CD4-positive, alpha-beta T cell treated with Interleukin-2 at 100 ng/mL for 4 hours (primary cell): ENCODE results near the gene CEP57L1.
"Not testable (repeated sequence)": the region's sequence is repeated elsewhere in the genome, so short reads cannot be mapped to it uniquely, and the experiment has no call there.

Experiments used
- DNase-seq: peaks from one replicate; pipeline ENCODE4 v3.0.0-alpha.2; 2020; ENCODE audit warnings: low spot score

Gene CEP57L1

DNA sequence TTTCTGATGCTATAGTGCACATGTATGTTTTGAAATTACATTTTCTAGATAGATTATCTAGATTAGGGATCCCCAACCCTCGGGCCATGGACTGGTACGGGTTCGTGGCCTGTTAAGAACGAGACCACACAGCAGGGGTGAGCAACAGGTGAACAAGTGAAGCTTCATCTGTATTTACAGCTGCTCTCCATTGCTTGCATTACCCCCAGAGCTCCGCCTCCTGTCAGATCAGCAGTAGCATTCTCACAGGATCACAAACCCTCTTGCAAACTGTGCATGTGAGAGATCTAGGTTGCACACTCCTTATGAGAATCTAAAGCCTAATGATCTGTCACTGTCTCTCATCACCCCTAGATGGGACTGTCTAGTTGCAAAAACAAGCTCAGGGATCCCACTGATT is 10.4 kb downstream of the CEP57L1 start:
- no peak for DNase-seq

- DNase-seq = not testable (repeated sequence)
Observed at GRCh38 chr6:109109663-109110062, 14.4 kb downstream of the CEP57L1 start.

GRCh38 chr6:109112663-109113062 is 17.4 kb downstream of the CEP57L1 start:
- not testable (repeated sequence) for DNase-seq

DNA sequence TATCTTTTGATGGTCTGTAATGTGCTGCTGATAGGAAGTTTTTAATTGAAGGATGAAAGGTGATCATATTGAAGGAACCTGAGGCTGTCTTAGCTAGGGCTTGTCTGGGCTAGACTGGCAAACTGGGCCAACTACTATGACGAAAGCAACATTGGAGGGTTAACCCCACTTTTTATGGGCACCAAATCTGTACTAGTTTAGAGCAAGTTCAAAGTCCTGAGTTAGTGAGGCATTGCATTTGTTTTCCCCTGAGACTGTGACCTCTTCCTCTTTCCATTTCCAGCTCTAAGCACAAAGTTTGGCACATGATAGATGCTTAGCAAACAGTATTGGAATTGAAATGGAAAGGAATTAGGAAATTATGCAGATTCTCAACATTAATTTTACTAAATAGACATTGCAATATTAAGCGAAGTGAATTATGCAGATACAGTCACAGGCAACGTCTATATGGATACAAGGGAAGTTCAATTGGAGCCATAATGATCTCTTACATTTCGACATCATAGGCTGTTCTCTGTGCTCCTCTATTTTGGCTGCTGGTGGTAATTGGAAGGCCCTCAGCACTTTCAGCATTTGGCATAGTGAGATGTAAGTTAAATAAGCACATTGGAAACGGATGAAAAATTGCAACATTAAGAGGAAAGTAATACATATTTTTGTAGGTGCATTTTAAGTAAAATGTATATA is 22.2 kb downstream of the CEP57L1 start:
- DNase-seq = no peak

GRCh38 chr6:109118337-109118736 is 23.0 kb downstream of the CEP57L1 start:
- DNase-seq = no peak

DNA sequence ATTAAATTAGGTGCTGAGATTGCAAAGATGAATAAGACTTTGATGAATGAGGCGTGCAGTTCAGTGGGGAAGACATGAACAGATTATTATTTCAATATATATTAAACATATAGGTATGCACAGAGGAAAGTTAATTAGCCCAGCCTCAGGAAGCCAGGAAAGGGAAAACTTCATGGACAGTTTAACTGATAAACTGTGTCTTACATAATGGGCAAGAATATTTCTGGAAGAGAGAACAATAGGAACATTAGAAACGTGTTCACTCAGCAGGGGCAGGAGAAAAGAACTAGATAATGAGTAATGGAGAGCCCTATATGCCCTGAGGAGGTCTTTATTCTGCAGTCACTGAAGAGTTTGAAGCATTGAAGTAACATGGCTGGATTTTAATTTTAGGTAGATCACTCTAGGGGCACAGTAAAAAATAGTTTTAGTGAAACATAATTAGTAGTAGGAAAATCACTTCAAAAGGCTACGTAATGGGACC is 23.6 kb downstream of the CEP57L1 start:
- no peak for DNase-seq

DNA sequence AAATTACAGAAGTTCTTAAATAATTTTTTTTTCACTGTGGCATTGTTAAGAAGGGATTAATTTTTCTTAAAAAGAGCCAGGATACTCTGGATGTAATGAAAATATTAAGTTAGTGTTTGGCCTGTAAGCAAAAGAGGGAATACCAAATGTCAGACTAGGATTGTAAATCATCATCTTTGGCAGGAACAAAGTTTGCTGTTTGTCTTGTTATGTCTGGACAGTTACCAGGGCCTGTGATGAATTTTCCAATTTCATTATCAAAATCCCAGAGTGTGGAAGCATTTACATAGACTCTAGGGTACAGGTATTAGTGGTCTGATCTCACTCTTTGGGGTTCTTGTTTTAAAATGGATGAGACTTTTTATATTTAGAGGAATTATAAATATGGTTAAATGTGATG is 26.1 kb downstream of the CEP57L1 start:
- no peak for DNase-seq

DNA sequence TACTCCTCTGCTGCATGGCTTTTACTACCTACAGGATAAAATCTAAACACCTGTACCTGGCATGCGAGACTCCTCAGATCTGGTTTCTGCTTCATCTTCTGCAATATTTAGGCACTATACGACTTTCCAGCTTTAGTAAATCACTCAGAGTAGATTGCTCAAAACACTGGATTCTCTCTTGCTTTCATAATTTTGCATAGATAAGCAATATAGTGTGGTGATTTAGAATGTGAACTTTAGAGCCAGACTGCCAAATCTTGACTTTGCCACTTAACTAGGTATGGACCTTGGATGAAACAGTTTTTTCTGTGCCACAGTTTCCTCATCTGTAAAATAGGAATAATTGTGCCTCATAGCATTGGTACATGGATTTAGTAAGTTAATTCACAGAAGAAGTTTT is 28.9 kb downstream of the CEP57L1 start:
- no peak for DNase-seq

DNA sequence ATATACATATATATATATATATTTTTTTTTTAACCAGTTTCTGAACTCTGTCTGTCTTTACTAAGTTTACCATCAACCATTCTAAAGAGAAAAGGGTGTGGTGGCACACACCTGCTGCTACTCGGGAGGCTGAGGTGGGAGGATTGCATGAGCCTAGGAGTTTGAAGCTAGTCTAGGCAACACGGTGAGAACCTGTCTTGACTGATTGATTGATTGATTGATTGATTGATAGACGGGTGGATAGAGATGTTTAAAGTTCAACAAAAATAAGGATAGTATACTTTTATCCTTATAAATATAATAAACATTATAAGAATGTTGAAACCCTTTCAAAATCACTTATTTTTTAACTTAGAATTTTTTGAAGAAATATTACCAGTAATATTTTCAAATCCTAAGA is 30.2 kb downstream of the CEP57L1 start:
- no peak for DNase-seq

DNA sequence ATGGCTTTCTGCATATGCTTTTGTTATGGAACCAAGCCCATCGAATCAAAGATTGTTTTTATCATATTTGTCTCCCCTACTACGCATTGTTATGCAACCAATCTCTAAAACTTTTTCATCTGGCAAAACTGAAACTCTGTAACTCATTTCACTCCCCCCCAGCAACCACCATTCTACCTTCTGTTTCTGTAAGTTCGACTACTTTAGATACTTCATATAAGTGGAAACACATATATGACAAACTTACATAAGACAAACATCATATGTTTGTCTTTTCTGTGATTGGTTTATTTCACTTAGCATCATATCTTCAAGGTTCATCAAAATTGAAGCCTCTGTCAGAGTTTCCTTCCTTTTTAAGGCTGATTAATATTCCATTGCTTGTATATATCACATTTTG is 34.8 kb downstream of the CEP57L1 start:
- no peak for DNase-seq

DNA sequence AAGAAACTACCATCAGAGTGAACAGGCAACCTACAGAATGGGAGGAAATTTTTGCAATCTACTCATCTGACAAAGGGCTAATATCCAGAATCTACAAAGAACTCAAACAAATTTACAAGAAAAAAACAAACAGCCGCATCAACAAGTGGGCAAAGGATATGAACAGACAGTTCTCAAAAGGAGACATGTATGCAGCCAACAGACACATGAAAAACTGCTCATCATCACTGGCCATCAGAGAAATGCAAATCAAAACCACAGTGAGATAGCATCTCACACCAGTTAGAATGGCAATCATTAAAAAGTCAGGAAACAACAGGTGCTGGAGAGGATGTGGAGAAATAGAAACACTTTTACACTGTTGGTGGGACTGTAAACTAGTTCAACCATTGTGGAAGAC is 40.3 kb downstream of the CEP57L1 start:
- DNase-seq = not testable (repeated sequence)

- DNase-seq = not testable (repeated sequence)
Observed at GRCh38 chr6:109136039-109136438, 40.7 kb downstream of the CEP57L1 start.

- not testable (repeated sequence) for DNase-seq
Observed at GRCh38 chr6:109136530-109136929, 41.2 kb downstream of the CEP57L1 start.

GRCh38 chr6:109139109-109139508 is 43.8 kb downstream of the CEP57L1 start:
- DNase-seq = no peak

GRCh38 chr6:109142067-109142466 is 46.8 kb downstream of the CEP57L1 start:
- not testable (repeated sequence) for DNase-seq

GRCh38 chr6:109143191-109143590 is 47.9 kb downstream of the CEP57L1 start:
- no peak for DNase-seq

- DNase-seq = not testable (repeated sequence)
Observed at GRCh38 chr6:109148251-109148650, 52.9 kb downstream of the CEP57L1 start.

DNA sequence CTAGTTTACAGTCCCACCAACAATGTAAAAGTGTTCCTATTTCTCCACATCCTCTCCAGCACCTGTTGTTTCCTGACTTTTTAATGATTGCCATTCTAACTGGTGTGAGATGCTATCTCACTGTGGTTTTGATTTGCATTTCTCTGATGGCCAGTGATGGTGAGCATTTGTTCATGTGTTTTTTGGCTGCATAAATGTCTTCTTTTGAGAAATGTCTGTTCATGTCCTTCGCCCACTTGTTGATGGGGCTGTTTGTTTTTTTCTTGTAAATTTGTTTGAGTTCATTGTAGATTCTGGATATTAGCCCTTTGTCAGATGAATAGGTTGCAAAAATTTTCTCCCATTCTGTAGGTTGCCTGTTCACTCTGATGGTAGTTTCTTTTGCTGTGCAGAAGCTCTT is 53.4 kb downstream of the CEP57L1 start:
- DNase-seq = not testable (repeated sequence)

DNA sequence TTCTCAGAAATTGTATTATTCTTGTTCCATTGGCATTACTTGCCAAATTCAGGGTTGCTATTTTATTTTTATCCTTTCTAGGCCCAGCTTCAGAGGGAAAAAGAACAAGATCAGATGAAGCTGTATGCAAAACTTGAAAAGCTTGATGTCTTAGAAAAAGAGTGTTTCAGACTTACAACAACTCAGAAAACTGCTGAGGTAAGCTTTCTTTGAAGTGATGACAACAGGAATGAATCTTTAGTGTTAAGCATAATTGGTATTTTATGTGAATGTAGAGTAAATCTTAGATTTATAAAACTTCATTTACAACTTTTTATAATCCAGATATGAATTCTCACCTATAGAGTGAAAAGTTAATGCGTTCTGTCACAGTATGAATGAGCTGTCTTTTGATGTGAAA is 58.4 kb downstream of the CEP57L1 start:
- DNase-seq = no peak

- DNase-seq = no peak
Observed at GRCh38 chr6:109164331-109164730, 69.0 kb downstream of the CEP57L1 start.

DNA sequence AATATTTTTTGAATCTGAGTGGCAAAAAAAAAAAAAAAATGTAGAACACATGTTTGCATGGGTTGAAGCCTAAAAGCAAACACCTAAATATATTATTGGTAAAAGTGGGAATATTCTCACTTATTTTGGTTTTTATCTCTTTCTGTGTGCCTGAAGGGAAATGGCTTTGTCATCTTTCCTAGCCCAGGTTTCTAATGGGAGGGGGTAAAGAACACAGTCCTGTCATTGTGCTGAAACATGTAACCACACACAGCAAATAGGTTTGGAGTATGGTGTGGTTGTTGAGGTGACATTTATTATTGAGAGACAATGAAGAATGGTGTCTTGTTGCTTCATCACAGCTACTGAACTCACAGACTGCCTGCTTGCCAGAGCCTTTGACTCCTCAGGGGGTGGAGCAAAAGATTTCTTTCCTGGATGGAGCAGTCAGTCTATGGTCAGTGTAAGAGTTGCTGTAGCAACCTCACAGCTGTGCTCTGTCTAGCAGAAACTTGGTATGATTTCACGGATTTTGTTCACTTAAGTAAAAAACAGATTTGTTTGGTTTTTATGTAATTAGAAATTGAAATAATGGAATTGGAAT is 70.2 kb downstream of the CEP57L1 start:
- DNase-seq = no peak

DNA sequence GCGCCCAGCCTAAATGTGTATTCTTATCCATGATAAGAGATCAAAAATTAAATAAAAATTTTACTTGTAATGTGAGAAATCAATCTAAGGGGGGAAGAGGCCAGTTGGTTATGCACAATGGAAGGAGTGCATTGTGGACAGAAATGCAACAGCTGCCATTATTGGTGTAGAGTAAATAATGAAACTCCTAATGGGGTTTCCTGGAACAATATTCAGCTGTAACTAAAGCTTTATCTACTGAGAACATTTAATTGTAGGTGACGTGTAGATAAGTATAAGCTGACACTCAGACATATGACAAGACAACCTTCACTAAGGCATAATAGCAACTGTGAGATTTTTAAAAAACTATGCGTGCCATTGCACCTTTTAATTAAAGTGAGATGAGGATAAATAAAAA is 71.4 kb downstream of the CEP57L1 start:
- DNase-seq = no peak

- DNase-seq = no peak
Observed at GRCh38 chr6:109167562-109167961, 72.3 kb downstream of the CEP57L1 start.

- no peak for DNase-seq
Observed at GRCh38 chr6:109170333-109170732, 75.0 kb downstream of the CEP57L1 start.
